Stomach (tissue), 9 donors: ENCODE measurements around the gene SLC25A31. TPM values are rescaled to one million over a fixed set of nuclear protein-coding genes. Genes with fewer than 3 reads are reported as not detected.
A peak's percentile ranks its signal among the peaks of the same experiment; 100 is the strongest.

Experiments
- DNase-seq, 2 donors: peaks; one replicate each; pipeline versions ENCODE4 v3.0.0 to v3.0.0-alpha.2; 2013 to 2019
- H3K27ac ChIP-seq, 5 donors: fragments of 200-600 bp in 4 of 5; sonication (generic) in 4 of 5; one replicate each; pipeline ENCODE4 v1.5.1; 2013 to 2019; ENCODE audit warnings: mild to moderate bottlenecking in 1 of 5, moderate library complexity in 1 of 5
- H3K27me3 ChIP-seq, 3 donors: fragments of 200-600 bp; sonication (generic); one replicate each; pipeline ENCODE4 v1.5.1; 2017 to 2019; ENCODE audit warnings: mixed run types in 1 of 3
- H3K36me3 ChIP-seq, 4 donors: fragments of 200-600 bp; sonication (generic); 1 replicate in 3 of 4; 2 replicates in 1 of 4; pipeline ENCODE4 v1.5.1; 2016 to 2019
- H3K4me1 ChIP-seq, 4 donors: fragments of 200-600 bp; sonication (generic); one replicate each; pipeline ENCODE4 v1.5.1; 2016 to 2019
- H3K4me3 ChIP-seq, 4 donors: fragments of 200-600 bp; sonication (generic) in 3 of 4; one replicate each; pipeline ENCODE4 v1.5.1; 2016 to 2019; ENCODE audit warnings: mild to moderate bottlenecking in 1 of 4
- H3K9me3 ChIP-seq, 4 donors: fragments of 200-600 bp; sonication (generic); one replicate each; pipeline ENCODE4 v1.5.1; 2016 to 2019
- CTCF ChIP-seq, 7 experiments: fragments of 450-650 bp in 4 of 7; fragments of 200-600 bp in 3 of 7; sonication (generic) in 3 of 7; IDR thresholded peaks; one replicate each; pipeline ENCODE4 v1.5.1; 2016 to 2019; ENCODE audit warnings: antibody characterized with exemption in 7 of 7, control low read depth in 2 of 7, mild to moderate bottlenecking in 1 of 7
- EP300 ChIP-seq: sonication (generic); formaldehyde crosslinking; IDR thresholded peaks from one replicate; pipeline ENCODE4 v1.6.1; 2017; ENCODE audit warnings: antibody characterized with exemption
- POLR2A ChIP-seq, 4 donors: fragments of 450-650 bp; IDR thresholded peaks; one replicate each; pipeline ENCODE4 v1.6.1; 2016; ENCODE audit warnings: antibody characterized with exemption in 4 of 4, control low read depth in 2 of 4, mild to moderate bottlenecking in 1 of 4, moderate library complexity in 1 of 4
- POLR2AphosphoS5 ChIP-seq, 3 donors: sonication (generic); formaldehyde crosslinking; IDR thresholded peaks; one replicate each; pipeline ENCODE4 v1.6.1; 2016; ENCODE audit warnings: antibody characterized with exemption in 3 of 3
- WGBS, 5 donors: extraction: QIAGEN DNeasy Blood & Tissue Kit in 3 of 5; methylation state at CpG; one replicate each; pipeline versions ENCODE4 v1.1.5 to v1.1.7; 2013 to 2018; 5-methylcytosine and 5-hydroxymethylcytosine counted together
- intact Hi-C: fragments of 100-400 bp; cut with DNase I; formaldehyde crosslinking; loops from one replicate; pipeline ENCODE4 v1.15.1; 2023; ENCODE audit warnings: low total_unique reads
- polyA plus RNA-seq, 3 donors: library from polyadenylated mRNA; stranded (reverse); fragments of 200-250 nt; gene quantifications; one replicate each; pipeline ENCODE4 v1.2.3, GENCODE V29; 2013
- total RNA-seq, 5 donors: library from RNA; depleted of rRNA; stranded (reverse); fragments of >200 nt; gene quantifications; one replicate each; pipeline versions ENCODE4 v1.1.0 to v1.2.3, GENCODE V29; 2014 to 2016
- donor health status: healthy with polysubstance abuse.
- donor health status: Bipolar disorder and iron deficiency.
- donor health status: healthy.

SLC25A31 gene
- total and polyA plus RNA-seq, 8 donors = not detected

GRCh38 chr4:127793528-127793927 is 63.3 kb downstream of the SLC25A31 start:
- Histone ChIP-seq H3K27ac (no peak overlapping the region), H3K27me3 (no peaks in the 10 kb centered on the region), H3K4me3 (no peak overlapping the region), H3K4me1 (peaks cover 0 to 3% (median 0%) of the 10 kb centered on the region in 4 donors), H3K9me3 (no peaks in the 10 kb centered on the region), H3K36me3 (no peaks in the 10 kb centered on the region)
- TF ChIP-seq EP300 (no peak), POLR2A (IDR thresholded peaks at IDR 0.05) (no peak), CTCF (IDR thresholded peaks at IDR 0.05) (no peak), POLR2AphosphoS5 (IDR thresholded peaks at IDR 0.05) (no peak)
- intact Hi-C loops = no loop called here
- no peak for DNase-seq
- 63 to 79% (median 67%) methylated on average over 1 of the region's 1 CpG for WGBS, 5 donors

- Histone ChIP-seq H3K27me3 (no peaks in the 10 kb centered on the region), H3K9me3 (no peaks in the 10 kb centered on the region), H3K4me3 (no peak overlapping the region), H3K4me1 (no peaks in the 10 kb centered on the region), H3K36me3 (peaks cover 0 to 9% (median 3%) of the 10 kb centered on the region in 4 donors), H3K27ac (no peak overlapping the region)
- no peak for DNase-seq
- intact Hi-C loops = no loop called here
- TF ChIP-seq POLR2AphosphoS5 (IDR thresholded peaks at IDR 0.05) = no peak
- no peak for TF ChIP-seq EP300
- no peak for TF ChIP-seq CTCF (IDR thresholded peaks at IDR 0.05)
- no peak for TF ChIP-seq POLR2A (IDR thresholded peaks at IDR 0.05)
Observed at GRCh38 chr4:127799711-127800110, 69.5 kb downstream of the SLC25A31 start.

- no peaks in the 10 kb centered on the region for H3K9me3 ChIP-seq
- intact Hi-C loops = no loop called here
- H3K27me3 ChIP-seq = no peaks in the 10 kb centered on the region
- peaks cover 0 to 33% (median 0%) of the 10 kb centered on the region in 4 donors for H3K36me3 ChIP-seq
- peak in 1 of 2 donors; percentile 30 for DNase-seq
- 54 to 80% (median 77%) methylated on average over 6 of the region's 6 CpGs for WGBS, 5 donors
- no peak overlapping the region for H3K4me3 ChIP-seq
- H3K27ac ChIP-seq = no peak overlapping the region
- TF ChIP-seq EP300 = no peak
- no peak for TF ChIP-seq POLR2AphosphoS5 (IDR thresholded peaks at IDR 0.05)
- TF ChIP-seq POLR2A (IDR thresholded peaks at IDR 0.05) = no peak
- TF ChIP-seq CTCF (IDR thresholded peaks at IDR 0.05) = no peak
- H3K4me1 ChIP-seq = no peaks in the 10 kb centered on the region
Observed at GRCh38 chr4:127809173-127809800, 79.1 kb downstream of the SLC25A31 start.

- no peak for TF ChIP-seq POLR2A (IDR thresholded peaks at IDR 0.05)
- TF ChIP-seq EP300 = no peak
- no peak for TF ChIP-seq CTCF (IDR thresholded peaks at IDR 0.05)
- no peak for TF ChIP-seq POLR2AphosphoS5 (IDR thresholded peaks at IDR 0.05)
- 94 to 98% (median 94%) methylated on average over 3 of the region's 3 CpGs for WGBS, 5 donors
- no peak for DNase-seq
- intact Hi-C loops = no loop called here
- Histone ChIP-seq H3K4me3 (no peak overlapping the region), H3K9me3 (no peaks in the 10 kb centered on the region), H3K27me3 (no peaks in the 10 kb centered on the region), H3K36me3 (peaks cover 0 to 27% (median 0%) of the 10 kb centered on the region in 4 donors), H3K4me1 (no peaks in the 10 kb centered on the region), H3K27ac (no peak overlapping the region)
Observed at GRCh38 chr4:127810551-127810950, 80.4 kb downstream of the SLC25A31 start.
